ENCODE data around the gene MT1G. TPM values are rescaled to one million over a fixed set of nuclear protein-coding genes. Genes with fewer than 3 reads are reported as not detected.
A peak's percentile ranks its signal among the peaks of the same experiment; 100 is the strongest.

Gene MT1G
- total RNA-seq, 4 donors from 2014 or later = 35.9 to 117 (median 62.7) TPM

GRCh38 chr16:56632848-56633365 lies 35.0 kb downstream of the MT1G start:
- no peaks in the 10 kb centered on the region for H3K9me3 ChIP-seq
- 23% methylated on average over 5 of the region's 6 CpGs for WGBS
- no peak for TF ChIP-seq POLR2AphosphoS5 (IDR thresholded peaks at IDR 0.05)
- TF ChIP-seq EP300 (IDR thresholded peaks at IDR 0.05) = no peak
- TF ChIP-seq CTCF (IDR thresholded peaks at IDR 0.05) = no peak
- TF ChIP-seq POLR2A (IDR thresholded peaks at IDR 0.05) = no peak
- peaks cover 22% of the 10 kb centered on the region for H3K27me3 ChIP-seq
- H3K4me1 ChIP-seq = peaks cover 32% of the 10 kb centered on the region
- peak overlapping the region; percentile 82 for H3K27ac ChIP-seq
- DNase-seq (ENCODE audit: low spot score in 2 of 2) = no peak
- no peaks in the 10 kb centered on the region for H3K36me3 ChIP-seq
- peak overlapping the region; percentile 48 for H3K4me3 ChIP-seq

- Histone ChIP-seq H3K27me3 (peaks cover 17% of the 10 kb centered on the region), H3K36me3 (no peaks in the 10 kb centered on the region), H3K9me3 (no peaks in the 10 kb centered on the region), H3K27ac (peak within 1 kb of the TSS; percentile 82), H3K4me1 (peaks cover 34% of the 10 kb centered on the region), H3K4me3 (peak within 1 kb of the TSS; percentile 48)
- no peak for TF ChIP-seq EP300 (IDR thresholded peaks at IDR 0.05)
- TF ChIP-seq POLR2A (IDR thresholded peaks at IDR 0.05) = peak; percentile 43 to 86
- no peak for TF ChIP-seq CTCF (IDR thresholded peaks at IDR 0.05)
- peak; percentile 43 to 92 (median 77) for TF ChIP-seq POLR2AphosphoS5 (IDR thresholded peaks at IDR 0.05)
- 15% methylated on average over 27 of the region's 61 CpGs for WGBS
- peak in 1 of 2 donors; percentile 86 for DNase-seq (ENCODE audit: low spot score in 2 of 2)
Measured at GRCh38 chr16:56632156-56632847, 35.6 kb downstream of the MT1G start, which contains the start of gene MT1M. Gene MT1M (plus strand): TSS chr16:56632659. CDS start chr16:56632732, 73 bp downstream.

GRCh38 chr16:56631832-56632155 lies 36.1 kb downstream of the MT1G start:
- peak overlapping the region; percentile 82 for H3K27ac ChIP-seq
- peak overlapping the region; percentile 48 for H3K4me3 ChIP-seq
- no peaks in the 10 kb centered on the region for H3K9me3 ChIP-seq
- no peak for DNase-seq (ENCODE audit: low spot score in 2 of 2)
- H3K4me1 ChIP-seq = peaks cover 37% of the 10 kb centered on the region
- peaks cover 17% of the 10 kb centered on the region for H3K27me3 ChIP-seq
- TF ChIP-seq EP300 (IDR thresholded peaks at IDR 0.05) = no peak
- no peaks in the 10 kb centered on the region for H3K36me3 ChIP-seq
- 61% methylated on average over 13 of the region's 14 CpGs for WGBS

GRCh38 chr16:56631197-56631596 lies 36.7 kb downstream of the MT1G start:
- Histone ChIP-seq H3K4me1 (peaks cover 43% of the 10 kb centered on the region), H3K27ac (peak overlapping the region; percentile 82), H3K27me3 (peaks cover 17% of the 10 kb centered on the region), H3K36me3 (no peaks in the 10 kb centered on the region), H3K9me3 (no peaks in the 10 kb centered on the region), H3K4me3 (peak overlapping the region; percentile 48)
- WGBS = 91% methylated on average over 10 of the region's 10 CpGs
- no peak for DNase-seq (ENCODE audit: low spot score in 2 of 2)
- no peak for TF ChIP-seq CTCF (IDR thresholded peaks at IDR 0.05)

- Histone ChIP-seq H3K9me3 (no peaks in the 10 kb centered on the region), H3K27me3 (peaks cover 8% of the 10 kb centered on the region), H3K4me3 (no peak overlapping the region), H3K36me3 (no peaks in the 10 kb centered on the region), H3K27ac (no peak overlapping the region), H3K4me1 (peaks cover 44% of the 10 kb centered on the region)
- no peak for DNase-seq (ENCODE audit: low spot score in 2 of 2)
- WGBS = 81% methylated on average over 3 of the region's 3 CpGs
- TF ChIP-seq POLR2A (IDR thresholded peaks at IDR 0.05) (no peak), CTCF (IDR thresholded peaks at IDR 0.05) (no peak), EP300 (IDR thresholded peaks at IDR 0.05) (no peak), POLR2AphosphoS5 (IDR thresholded peaks at IDR 0.05) (no peak)
Measured at GRCh38 chr16:56630134-56630533, 37.7 kb downstream of the MT1G start.
